HEK293 (cell line): Measurements from ENCODE around the gene EIPR1.

ENCODE experiments used
- CTCF ChIA-PET: fragments of 350-600 bp; formaldehyde crosslinking; extraction: SDS; loops from one replicate; lab custom pipeline; 2021; ENCODE audit warnings: antibody characterized with exemption; lab: Yijun Ruan, JAX
- POLR2A ChIA-PET: fragments of 300-600 bp; formaldehyde crosslinking; extraction: SDS; loops from one replicate; lab custom pipeline; 2020; ENCODE audit warnings: antibody characterized with exemption, inconsistent platforms; lab: Yijun Ruan, JAX
- H3K27ac ChIP-seq: fragments of 200-500 bp; sonication (Bioruptor generic); 2 replicates; pipeline ENCODE4 v1.5.1; 2014; ENCODE audit warnings: low read depth, low read length, control low read depth, inconsistent platforms; ENCODE audit errors: extremely low read depth
- H3K36me3 ChIP-seq, 2 experiments: fragments of 200-500 bp in 1 of 2; sonication (Bioruptor generic) in 1 of 2; 1 replicate in 1 of 2; 2 replicates in 1 of 2; pipeline ENCODE4 v1.5.1; 2014 to 2017; ENCODE audit warnings: inconsistent platforms in 2 of 2, low read length in 2 of 2; ENCODE audit not compliant: control insufficient read depth in 2 of 2, insufficient read depth in 1 of 2
- H3K4me1 ChIP-seq: fragments of 200-500 bp; sonication (Bioruptor generic); 2 replicates; pipeline ENCODE4 v1.5.1; 2014; ENCODE audit warnings: mild to moderate bottlenecking, low read length, inconsistent platforms; ENCODE audit not compliant: control insufficient read depth, insufficient read depth
- H3K4me3 ChIP-seq: 2 replicates; pipeline ENCODE4 v1.5.1; 2011; ENCODE audit warnings: low read depth, mild to moderate bottlenecking, control low read depth, low read length, moderate library complexity
- H3K9me3 ChIP-seq: fragments of 200-500 bp; sonication (Bioruptor generic); 2 replicates; pipeline ENCODE4 v1.5.1; 2014; ENCODE audit warnings: low read depth, low read length, inconsistent platforms; ENCODE audit not compliant: control insufficient read depth, insufficient read depth
- AEBP2 ChIP-seq: fragments of 450-650 bp; formaldehyde crosslinking; IDR thresholded peaks from 2 replicates; pipeline ENCODE4 v1.5.1; 2016; ENCODE audit warnings: missing biosample characterization, missing genetic modification characterization, borderline replicate concordance
- BCL11A ChIP-seq: fragments of 450-650 bp; formaldehyde crosslinking; IDR thresholded peaks from 2 replicates; pipeline ENCODE4 v1.5.1; 2016; ENCODE audit warnings: low read depth, missing biosample characterization, missing genetic modification characterization
- HIC1 ChIP-seq: fragments of 450-650 bp; formaldehyde crosslinking; IDR thresholded peaks from 2 replicates; pipeline ENCODE4 v1.5.1; 2016; ENCODE audit warnings: missing biosample characterization, missing genetic modification characterization
- OVOL3 ChIP-seq: fragments of 450-650 bp; formaldehyde crosslinking; IDR thresholded peaks from 2 replicates; pipeline ENCODE4 v1.5.1; 2016; ENCODE audit warnings: missing biosample characterization, missing genetic modification characterization
- PRDM10 ChIP-seq: fragments of 450-650 bp; formaldehyde crosslinking; IDR thresholded peaks from 2 replicates; pipeline ENCODE4 v1.5.1; 2016; ENCODE audit warnings: missing biosample characterization, missing genetic modification characterization
- ZBTB11 ChIP-seq: fragments of 450-650 bp; formaldehyde crosslinking; conservative IDR thresholded peaks from 2 replicates; pipeline ENCODE4 v1.5.1; 2016; ENCODE audit warnings: low read depth, missing biosample characterization, missing genetic modification characterization
- ZBTB17 ChIP-seq: fragments of 450-650 bp; formaldehyde crosslinking; IDR thresholded peaks from 2 replicates; pipeline ENCODE4 v1.5.1; 2016; ENCODE audit warnings: missing biosample characterization, missing genetic modification characterization
- ZBTB6 ChIP-seq: fragments of 450-650 bp; formaldehyde crosslinking; IDR thresholded peaks from 2 replicates; pipeline ENCODE4 v1.5.1; 2017; ENCODE audit warnings: missing biosample characterization, missing genetic modification characterization
- ZNF133 ChIP-seq: fragments of 450-650 bp; formaldehyde crosslinking; IDR thresholded peaks from 2 replicates; pipeline ENCODE4 v1.5.1; 2016; ENCODE audit warnings: missing biosample characterization, missing genetic modification characterization
- ZNF18 ChIP-seq: fragments of 450-650 bp; formaldehyde crosslinking; IDR thresholded peaks from 2 replicates; pipeline ENCODE4 v1.5.1; 2016; ENCODE audit warnings: missing biosample characterization, missing genetic modification characterization
- ZNF274 ChIP-seq, 2 experiments: fragments of 200-500 bp in 1 of 2; fragments of 450-650 bp in 1 of 2; sonication (Bioruptor generic) in 1 of 2; formaldehyde crosslinking in 1 of 2; IDR thresholded peaks; 2 replicates each; pipeline versions ENCODE4 v1.5.1 to v1.6.1; 2014 to 2016; ENCODE audit warnings: borderline replicate concordance in 1 of 2, inconsistent platforms in 1 of 2, low read length in 1 of 2, missing biosample characterization in 1 of 2, missing genetic modification characterization in 1 of 2
- ZNF394 ChIP-seq: fragments of 450-650 bp; formaldehyde crosslinking; IDR thresholded peaks from 2 replicates; pipeline ENCODE4 v1.5.1; 2016; ENCODE audit warnings: missing biosample characterization, missing genetic modification characterization, mild to moderate bottlenecking, moderate library complexity, borderline replicate concordance
- ZNF510 ChIP-seq: fragments of 450-650 bp; formaldehyde crosslinking; IDR thresholded peaks from 2 replicates; pipeline ENCODE4 v1.5.1; 2018; ENCODE audit warnings: mild to moderate bottlenecking, missing genetic modification characterization, missing biosample characterization; ENCODE audit not compliant: insufficient replicate concordance
- ZNF548 ChIP-seq: fragments of 450-650 bp; formaldehyde crosslinking; IDR thresholded peaks from 2 replicates; pipeline ENCODE4 v1.5.1; 2016; ENCODE audit warnings: missing biosample characterization, missing genetic modification characterization
- ZNF549 ChIP-seq: fragments of 450-650 bp; IDR thresholded peaks from 2 replicates; pipeline ENCODE4 v1.5.1; 2018; ENCODE audit warnings: missing biosample characterization, missing genetic modification characterization, mild to moderate bottlenecking, inconsistent platforms, moderate library complexity
- ZNF747 ChIP-seq: fragments of 450-650 bp; formaldehyde crosslinking; IDR thresholded peaks from 2 replicates; pipeline ENCODE4 v1.5.1; 2016; ENCODE audit warnings: missing biosample characterization, missing genetic modification characterization
- ZNF785 ChIP-seq: fragments of 450-650 bp; formaldehyde crosslinking; IDR thresholded peaks from 2 replicates; pipeline ENCODE4 v1.5.1; 2016; ENCODE audit warnings: missing biosample characterization, missing genetic modification characterization
- ZSCAN23 ChIP-seq: fragments of 450-650 bp; formaldehyde crosslinking; IDR thresholded peaks from 2 replicates; pipeline ENCODE4 v1.5.1; 2016; ENCODE audit warnings: missing biosample characterization, missing genetic modification characterization

EIPR1 gene

GRCh38 chr2:3189076-3189591 lies 188.5 kb downstream of the EIPR1 start (continued):
- TF ChIP-seq ZNF274 (IDR thresholded peaks at IDR 0.05; ENCODE audit: low read length) (no peak), ZNF274 (tag by site-specific recombination; IDR thresholded peaks at IDR 0.05; ENCODE audit: borderline replicate concordance) (no peak), HIC1 (tag by site-specific recombination) (no peak), ZNF785 (tag by site-specific recombination) (no peak)

GRCh38 chr2:3188405-3188946 lies 189.1 kb downstream of the EIPR1 start:
- Histone ChIP-seq H3K4me1 (no peaks in the 10 kb centered on the region), H3K9me3 (no peaks in the 10 kb centered on the region), H3K4me3 (no peak overlapping the region), H3K27ac (no peak overlapping the region), H3K36me3 (peaks cover 0 to 31% of the 10 kb centered on the region in 2 experiments; a peak in 1 of 3 replicates)
- no peak for TF ChIP-seq ZBTB6 (tag by site-specific recombination)
- no peak for TF ChIP-seq ZNF133 (tag by site-specific recombination)
- TF ChIP-seq ZNF510 (tag by site-specific recombination): no peak
- TF ChIP-seq ZNF549: no peak
- no peak for TF ChIP-seq ZSCAN23
- TF ChIP-seq OVOL3 (tag by site-specific recombination): no peak
- no peak for TF ChIP-seq ZNF548 (tag by site-specific recombination)
- TF ChIP-seq ZNF18: no peak
- TF ChIP-seq BCL11A (tag by site-specific recombination): no peak
- TF ChIP-seq ZNF394 (tag by site-specific recombination): no peak
- POLR2A ChIA-PET: no interaction called here
- CTCF ChIA-PET: no interaction called here

- POLR2A ChIA-PET: no interaction called here
- Histone ChIP-seq H3K36me3 (peaks cover 0 to 21% of the 10 kb centered on the region in 2 experiments; a peak in 1 of 3 replicates), H3K4me1 (no peaks in the 10 kb centered on the region), H3K27ac (no peak overlapping the region), H3K4me3 (no peak overlapping the region), H3K9me3 (no peaks in the 10 kb centered on the region)
- CTCF ChIA-PET: no interaction called here
- no peak for TF ChIP-seq ZBTB11 (tag by site-specific recombination)
- no peak for TF ChIP-seq PRDM10 (tag by site-specific recombination)
- no peak for TF ChIP-seq ZNF133 (tag by site-specific recombination)
- TF ChIP-seq AEBP2 (tag by site-specific recombination): no peak
- no peak for TF ChIP-seq ZBTB17 (tag by site-specific recombination)
- TF ChIP-seq ZNF747 (tag by site-specific recombination): no peak
Measured at GRCh38 chr2:3187467-3187866, 190.2 kb downstream of the EIPR1 start.
